Peyer's patch (tissue), 4 donors: ENCODE data around the gene C1GALT1. TPM values are rescaled to one million over a fixed set of nuclear protein-coding genes. Genes with fewer than 3 reads are reported as not detected.

Experiments
- DNase-seq, 3 donors: peaks; one replicate each; pipeline ENCODE4 v3.0.0-alpha.2; 2017 to 2019
- H3K27ac ChIP-seq, 4 donors: fragments of 200-600 bp; sonication (generic); one replicate each; pipeline ENCODE4 v1.5.1; 2016 to 2019
- H3K27me3 ChIP-seq, 2 donors: fragments of 200-600 bp; sonication (generic); one replicate each; pipeline ENCODE4 v1.5.1; 2019
- H3K36me3 ChIP-seq, 3 donors: fragments of 200-600 bp; sonication (generic); one replicate each; pipeline ENCODE4 v1.5.1; 2016 to 2019
- H3K4me1 ChIP-seq, 4 donors: fragments of 200-600 bp; sonication (generic); one replicate each; pipeline ENCODE4 v1.5.1; 2016 to 2019
- H3K4me3 ChIP-seq, 4 donors: fragments of 200-600 bp; sonication (generic); 1 replicate in 3 of 4; 2 replicates in 1 of 4; pipeline ENCODE4 v1.5.1; 2016 to 2019; ENCODE audit warnings: mild to moderate bottlenecking in 1 of 4
- H3K9me3 ChIP-seq, 4 donors: fragments of 200-600 bp; sonication (generic); one replicate each; pipeline ENCODE4 v1.5.1; 2016 to 2019; ENCODE audit warnings: mild to moderate bottlenecking in 1 of 4
- CTCF ChIP-seq, 6 experiments: fragments of 450-650 bp in 4 of 6; fragments of 200-600 bp in 2 of 6; sonication (generic) in 1 of 6; IDR thresholded peaks; one replicate each; pipeline ENCODE4 v1.5.1; 2017 to 2019; ENCODE audit warnings: antibody characterized with exemption in 6 of 6, mild to moderate bottlenecking in 3 of 6, moderate library complexity in 1 of 6
- POLR2A ChIP-seq, 2 donors: fragments of 450-650 bp; IDR thresholded peaks; one replicate each; pipeline ENCODE4 v1.5.1; 2017; ENCODE audit warnings: antibody characterized with exemption in 2 of 2, mild to moderate bottlenecking in 2 of 2, moderate library complexity in 2 of 2
- total RNA-seq, 4 donors: library from RNA; depleted of rRNA; stranded (reverse); fragments of >200 nt; gene quantifications; one replicate each; pipeline ENCODE4 v1.1.0, GENCODE V29; 2016

The C1GALT1 gene
- total RNA-seq, 4 donors from 2014 or later = 23.1 to 63.3 (median 34.8) TPM

GRCh38 chr7:7180725-7181449 is 1.5 kb upstream of the C1GALT1 start:
- DNase-seq = no peak
- no peaks in the 10 kb centered on the region for H3K27me3 ChIP-seq
- TF ChIP-seq POLR2A (IDR thresholded peaks at IDR 0.05) (no peak), CTCF (IDR thresholded peaks at IDR 0.05) (no peak)
- peaks cover 0 to 27% (median 4%) of the 10 kb centered on the region in 4 donors for H3K4me1 ChIP-seq
- peak overlapping the region; percentile 95 to 99 (median 97) for H3K27ac ChIP-seq
- H3K4me3 ChIP-seq = peak overlapping the region in 2 of 4 donors; percentile 90 to 99
- no peaks in the 10 kb centered on the region for H3K9me3 ChIP-seq
- no peaks in the 10 kb centered on the region for H3K36me3 ChIP-seq

GRCh38 chr7:7181519-7182155 is 707 bp upstream of the C1GALT1 start:
- Histone ChIP-seq H3K36me3 (no peaks in the 10 kb centered on the region), H3K4me3 (peak overlapping the region; percentile 77 to 99 (median 88)), H3K4me1 (peaks cover 0 to 27% (median 4%) of the 10 kb centered on the region in 4 donors), H3K27me3 (no peaks in the 10 kb centered on the region), H3K27ac (peak overlapping the region; percentile 95 to 99 (median 97)), H3K9me3 (no peaks in the 10 kb centered on the region)
- TF ChIP-seq CTCF (IDR thresholded peaks at IDR 0.05) = peak in 3 of 6 experiments; percentile 5 to 27 (median 6)
- TF ChIP-seq POLR2A (IDR thresholded peaks at IDR 0.05) = no peak
- DNase-seq = peak; percentile 54 to 83 (median 71)

GRCh38 chr7:7183061-7183837 is 905 bp downstream of the C1GALT1 start:
- no peaks in the 10 kb centered on the region for H3K9me3 ChIP-seq
- H3K36me3 ChIP-seq = no peaks in the 10 kb centered on the region
- TF ChIP-seq POLR2A (IDR thresholded peaks at IDR 0.05) = no peak
- no peak for TF ChIP-seq CTCF (IDR thresholded peaks at IDR 0.05)
- peak overlapping the region; percentile 77 to 99 (median 88) for H3K4me3 ChIP-seq
- peak overlapping the region; percentile 95 to 99 (median 97) for H3K27ac ChIP-seq
- peak; percentile 51 to 82 (median 82) for DNase-seq
- H3K4me1 ChIP-seq = peaks cover 0 to 27% (median 4%) of the 10 kb centered on the region in 4 donors
- H3K27me3 ChIP-seq = no peaks in the 10 kb centered on the region

GRCh38 chr7:7183838-7184463 is 1.6 kb downstream of the C1GALT1 start:
- Histone ChIP-seq H3K4me3 (peak overlapping the region in 3 of 4 donors; percentile 86 to 99 (median 90)), H3K27ac (peak overlapping the region in 1 of 4 donors; percentile 95), H3K27me3 (no peaks in the 10 kb centered on the region), H3K9me3 (no peaks in the 10 kb centered on the region), H3K36me3 (no peaks in the 10 kb centered on the region), H3K4me1 (peaks cover 0 to 27% (median 4%) of the 10 kb centered on the region in 4 donors)
- no peak for DNase-seq
- TF ChIP-seq POLR2A (IDR thresholded peaks at IDR 0.05) (no peak), CTCF (IDR thresholded peaks at IDR 0.05) (no peak)

GRCh38 chr7:7185371-7185989 is 3.1 kb downstream of the C1GALT1 start:
- Histone ChIP-seq H3K27ac (no peak overlapping the region), H3K4me3 (no peak overlapping the region), H3K4me1 (peaks cover 0 to 27% (median 4%) of the 10 kb centered on the region in 4 donors), H3K36me3 (no peaks in the 10 kb centered on the region), H3K9me3 (no peaks in the 10 kb centered on the region), H3K27me3 (no peaks in the 10 kb centered on the region)
- DNase-seq = no peak
- no peak for TF ChIP-seq CTCF (IDR thresholded peaks at IDR 0.05)
- TF ChIP-seq POLR2A (IDR thresholded peaks at IDR 0.05) = no peak
